Gastrocnemius medialis (tissue), 4 donors: ENCODE results near the gene CEP72. TPM values are rescaled to one million over a fixed set of nuclear protein-coding genes. Genes with fewer than 3 reads are reported as not detected.
A peak's percentile ranks its signal among the peaks of the same experiment; 100 is the strongest.

ENCODE experiments used
- ATAC-seq, 2 donors: fragments of 150-250 bp; one replicate each; pipeline ENCODE4 v1.9.1; 2016
- DNase-seq, 2 donors: peaks; one replicate each; pipeline ENCODE4 v3.0.0-alpha.2; 2019
- H3K27ac ChIP-seq, 4 donors: fragments of 200-600 bp; sonication (generic); 1 replicate in 1 of 4; 2 replicates in 3 of 4; pipeline ENCODE4 v1.5.1; 2016 to 2018; ENCODE audit warnings: mild to moderate bottlenecking in 2 of 4, moderate library complexity in 1 of 4
- H3K27me3 ChIP-seq, 3 donors: fragments of 200-600 bp; sonication (generic) in 2 of 3; 1 replicate in 1 of 3; 2 replicates in 2 of 3; pipeline versions ENCODE4 v1.5.1 to v1.6.0; 2016 to 2019; ENCODE audit warnings: mild to moderate bottlenecking in 1 of 3, moderate library complexity in 1 of 3
- H3K36me3 ChIP-seq, 2 donors: fragments of 200-600 bp; sonication (generic) in 1 of 2; one replicate each; pipeline ENCODE4 v1.5.1; 2017 to 2018
- H3K4me1 ChIP-seq, 2 donors: fragments of 200-600 bp; sonication (generic) in 1 of 2; one replicate each; pipeline ENCODE4 v1.5.1; 2016 to 2017; ENCODE audit warnings: mild to moderate bottlenecking in 2 of 2
- H3K4me3 ChIP-seq, 4 donors: fragments of 200-600 bp; sonication (generic) in 3 of 4; 1 replicate in 1 of 4; 2 replicates in 3 of 4; pipeline ENCODE4 v1.5.1; 2016 to 2019; ENCODE audit warnings: mild to moderate bottlenecking in 2 of 4
- H3K9me3 ChIP-seq, 3 donors: fragments of 200-600 bp; sonication (generic) in 2 of 3; 1 replicate in 1 of 3; 2 replicates in 2 of 3; pipeline ENCODE4 v1.5.1; 2016 to 2019
- POLR2A ChIP-seq, 2 donors: fragments of 450-650 bp; IDR thresholded peaks; one replicate each; pipeline ENCODE4 v1.6.1; 2017; ENCODE audit warnings: antibody characterized with exemption in 2 of 2, mild to moderate bottlenecking in 2 of 2, moderate library complexity in 2 of 2
- in situ Hi-C, 4 donors: fragments of 200-750 bp; cut with MboI; loops; one replicate each; pipeline versions ENCODE4 v1.15.0 to v1.8.0; 2017; ENCODE audit warnings: low sequenced_read_pairs in 4 of 4
- intact Hi-C: fragments of 100-400 bp; cut with DNase I; formaldehyde crosslinking; loops from one replicate; pipeline ENCODE4 v1.15.1; 2023; ENCODE audit warnings: low total_unique reads
- total RNA-seq, 4 donors: library from RNA; depleted of rRNA; stranded (reverse); fragments of >200 nt; gene quantifications; one replicate each; pipeline versions ENCODE4 v1.1.0 to v1.2.3, GENCODE V29; 2016
- TF ChIP-seq, protein P1 (sequence below), 5 experiments: fragments of 450-650 bp in 3 of 5; fragments of 200-600 bp in 2 of 5; sonication (generic) in 2 of 5; IDR thresholded peaks in 4 of 5; conservative IDR thresholded peaks in 1 of 5; 1 replicate in 4 of 5; 2 replicates in 1 of 5; pipeline ENCODE4 v1.5.1; 2016 to 2019; ENCODE audit warnings: antibody characterized with exemption in 5 of 5, mild to moderate bottlenecking in 3 of 5, moderate library complexity in 3 of 5

Gene CEP72
- total RNA-seq, 4 donors from 2014 or later, result 0.36 to 0.56 (median 0.40) TPM; not detected in 1

DNA sequence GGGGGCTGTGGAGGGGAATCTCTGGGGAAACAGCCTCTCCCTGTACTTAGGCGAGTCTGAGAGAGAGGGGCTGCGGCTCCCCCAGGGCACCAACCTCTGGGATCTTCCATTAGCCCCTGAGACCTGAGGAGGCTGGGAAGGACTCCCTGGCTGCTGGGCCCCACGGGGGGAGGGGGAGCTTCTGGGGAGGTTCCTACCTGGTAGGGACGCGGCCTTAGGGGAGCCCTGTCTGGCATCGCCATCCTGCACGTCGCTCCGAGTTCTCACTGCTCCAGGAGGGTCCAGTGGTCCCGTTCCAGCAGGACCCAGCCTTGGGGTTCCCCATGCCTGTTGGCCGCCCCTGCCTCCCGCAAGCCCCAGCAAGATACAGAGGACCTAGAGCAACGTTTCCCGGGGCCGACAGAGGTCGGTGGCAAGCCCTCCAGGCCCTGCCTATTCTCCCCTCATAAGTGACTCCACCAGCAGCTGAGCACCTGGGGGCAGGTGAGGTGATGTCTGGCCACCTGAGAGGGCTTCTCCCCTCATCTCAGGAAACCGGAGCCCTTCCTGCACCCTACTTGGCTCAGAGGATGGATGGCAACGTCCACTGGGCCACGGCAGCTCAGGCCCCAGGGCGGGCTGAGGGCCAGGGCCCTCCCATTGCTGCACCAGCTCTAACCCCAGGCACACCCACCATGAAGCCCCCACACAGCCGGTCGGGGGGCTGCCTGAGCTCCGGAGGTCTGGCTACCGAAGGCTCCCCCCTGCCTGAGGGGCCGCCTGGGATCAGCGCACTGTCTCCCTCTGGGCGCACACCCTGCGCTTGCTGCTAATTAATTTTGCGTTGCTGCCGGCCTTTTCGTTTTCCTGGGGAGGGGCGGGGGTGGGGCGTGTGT, 58.5 kb downstream of the CEP72 start:
- ATAC-seq (no peak), DNase-seq (no peak)
- in situ Hi-C loops (no loop called here), intact Hi-C loops (loop anchor here (2.0 kb wide), 1 partner anchor 232 kb away; no protein-coding TSS in a partner anchor)
- Histone ChIP-seq H3K27me3 (no peaks in the 10 kb centered on the region), H3K9me3 (no peaks in the 10 kb centered on the region), H3K4me3 (no peak overlapping the region), H3K27ac (no peak overlapping the region), H3K4me1 (peaks cover 36 to 45% of the 10 kb centered on the region in 2 donors), H3K36me3 (no peaks in the 10 kb centered on the region)
- TF ChIP-seq POLR2A (IDR thresholded peaks at IDR 0.05), result no peak
- TF ChIP-seq, protein P1, sequence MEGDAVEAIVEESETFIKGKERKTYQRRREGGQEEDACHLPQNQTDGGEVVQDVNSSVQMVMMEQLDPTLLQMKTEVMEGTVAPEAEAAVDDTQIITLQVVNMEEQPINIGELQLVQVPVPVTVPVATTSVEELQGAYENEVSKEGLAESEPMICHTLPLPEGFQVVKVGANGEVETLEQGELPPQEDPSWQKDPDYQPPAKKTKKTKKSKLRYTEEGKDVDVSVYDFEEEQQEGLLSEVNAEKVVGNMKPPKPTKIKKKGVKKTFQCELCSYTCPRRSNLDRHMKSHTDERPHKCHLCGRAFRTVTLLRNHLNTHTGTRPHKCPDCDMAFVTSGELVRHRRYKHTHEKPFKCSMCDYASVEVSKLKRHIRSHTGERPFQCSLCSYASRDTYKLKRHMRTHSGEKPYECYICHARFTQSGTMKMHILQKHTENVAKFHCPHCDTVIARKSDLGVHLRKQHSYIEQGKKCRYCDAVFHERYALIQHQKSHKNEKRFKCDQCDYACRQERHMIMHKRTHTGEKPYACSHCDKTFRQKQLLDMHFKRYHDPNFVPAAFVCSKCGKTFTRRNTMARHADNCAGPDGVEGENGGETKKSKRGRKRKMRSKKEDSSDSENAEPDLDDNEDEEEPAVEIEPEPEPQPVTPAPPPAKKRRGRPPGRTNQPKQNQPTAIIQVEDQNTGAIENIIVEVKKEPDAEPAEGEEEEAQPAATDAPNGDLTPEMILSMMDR (IDR thresholded peaks at IDR 0.05 in 4 of 5, conservative IDR thresholded peaks at IDR 0.05 in 1 of 5), result no peak

DNA sequence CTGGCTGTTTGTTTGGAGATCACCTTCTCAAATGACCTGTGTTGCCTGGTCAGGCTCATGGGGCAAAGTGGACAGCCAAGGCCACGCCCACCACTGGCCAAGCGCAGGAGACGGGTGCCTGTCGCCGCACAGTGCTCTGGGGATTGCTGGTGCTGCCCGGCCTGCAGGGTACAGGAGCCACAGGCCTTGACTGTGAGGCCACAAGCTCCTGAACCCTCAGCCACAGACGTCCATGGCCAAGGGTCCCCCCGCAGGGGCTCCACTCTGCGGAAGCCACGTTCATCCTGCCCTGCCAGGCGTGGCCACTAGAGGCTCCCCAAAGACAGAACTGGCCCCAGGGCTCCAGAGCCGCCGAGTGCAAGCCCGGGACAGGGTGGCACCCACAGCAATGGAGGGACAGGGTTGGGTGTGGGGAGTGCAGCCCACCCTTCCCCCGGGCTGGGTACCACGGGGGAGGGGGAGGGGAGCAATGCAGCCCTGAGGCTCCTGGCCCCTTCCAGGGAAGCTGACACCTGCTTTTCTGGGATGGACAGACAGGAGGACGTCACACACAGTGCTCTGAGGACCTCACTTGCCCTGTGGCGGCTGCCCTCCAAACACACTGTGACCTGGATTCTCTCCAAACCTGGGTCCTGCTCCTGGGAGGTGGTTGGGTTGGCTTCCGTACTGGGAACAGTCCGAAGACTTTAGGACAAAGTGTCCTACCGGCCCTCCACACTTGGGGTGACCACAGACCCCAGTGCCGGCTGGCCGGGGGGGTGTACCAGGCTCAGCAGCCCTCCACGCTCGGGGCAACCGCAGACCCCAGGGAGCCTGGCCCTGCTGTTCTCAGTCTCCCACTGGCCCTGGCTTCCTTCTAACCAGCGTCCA, 59.6 kb downstream of the CEP72 start:
- no peaks in the 10 kb centered on the region for H3K27me3 ChIP-seq
- no peaks in the 10 kb centered on the region for H3K9me3 ChIP-seq
- in situ Hi-C loops, result no loop called here
- peaks cover 36 to 47% of the 10 kb centered on the region in 2 donors for H3K4me1 ChIP-seq
- intact Hi-C loops, result loop anchor here (2.0 kb wide), 1 partner anchor 231 kb away; no protein-coding TSS in a partner anchor
- DNase-seq, result peak; percentile 43 to 66
- H3K27ac ChIP-seq, result peak overlapping the region in 3 of 4 donors; percentile 12 to 84 (median 15)
- TF ChIP-seq, protein P1 (IDR thresholded peaks at IDR 0.05 in 4 of 5, conservative IDR thresholded peaks at IDR 0.05 in 1 of 5), result peak; percentile 89 to 98 (median 95)
- TF ChIP-seq POLR2A (IDR thresholded peaks at IDR 0.05), result no peak
- peak; percentile 74 to 75 for ATAC-seq
- peak overlapping the region in 2 of 4 donors; percentile 9 to 36 for H3K4me3 ChIP-seq
- no peaks in the 10 kb centered on the region for H3K36me3 ChIP-seq

DNA sequence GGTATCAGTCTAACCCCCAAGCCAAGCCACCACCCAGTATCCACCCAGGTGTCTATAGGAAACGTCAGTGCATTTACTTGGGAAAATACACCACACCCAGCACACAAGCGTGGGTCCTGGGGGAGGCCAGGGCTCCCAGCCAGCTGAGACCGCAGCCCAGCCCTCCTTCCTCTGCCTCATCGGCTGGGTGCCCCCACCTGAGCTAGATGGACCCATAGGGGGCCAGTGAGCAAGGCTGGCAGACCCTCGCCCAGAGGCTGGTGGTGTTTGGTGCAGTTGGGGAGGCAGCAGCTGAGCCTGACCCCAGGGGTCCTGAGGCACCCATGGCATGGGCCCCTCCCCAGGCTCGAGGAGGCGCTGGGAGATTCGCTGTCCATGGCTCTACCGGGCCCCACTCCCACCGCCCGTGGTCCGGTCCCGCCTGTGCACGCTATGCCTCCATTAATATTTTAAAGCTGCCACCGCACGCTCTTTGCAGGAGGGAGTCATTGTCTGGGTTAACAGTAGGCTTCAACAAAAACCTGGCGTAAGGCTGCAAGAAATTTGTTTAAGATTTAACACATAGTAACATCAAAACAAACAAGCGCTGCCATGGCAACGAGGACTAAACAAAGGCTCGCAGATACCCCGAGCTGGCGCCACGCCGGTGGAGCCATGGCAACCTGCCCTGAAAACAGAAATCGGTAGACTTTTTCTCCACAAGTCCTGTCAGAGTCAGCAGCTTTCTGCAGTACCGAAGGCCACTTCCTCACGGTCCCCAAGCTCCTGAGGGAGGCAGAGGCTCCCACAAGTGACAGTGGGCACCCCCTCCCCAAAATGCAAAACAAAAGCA, 60.4 kb downstream of the CEP72 start:
- no peak for DNase-seq
- Histone ChIP-seq H3K4me1 (peaks cover 36 to 47% of the 10 kb centered on the region in 2 donors), H3K4me3 (peak overlapping the region in 3 of 4 donors; percentile 4 to 10 (median 9)), H3K9me3 (no peaks in the 10 kb centered on the region), H3K36me3 (no peaks in the 10 kb centered on the region), H3K27me3 (no peaks in the 10 kb centered on the region), H3K27ac (peak overlapping the region in 3 of 4 donors; percentile 80 to 86 (median 84))
- ATAC-seq, result no peak
- in situ Hi-C loops, result no loop called here
- TF ChIP-seq POLR2A (IDR thresholded peaks at IDR 0.05), result no peak
- TF ChIP-seq, protein P1 (IDR thresholded peaks at IDR 0.05 in 4 of 5, conservative IDR thresholded peaks at IDR 0.05 in 1 of 5), result no peak
- intact Hi-C loops, result loop anchor here (1.0 kb wide), 1 partner anchor 234 kb away; no protein-coding TSS in a partner anchor
